Measurements from ENCODE around the gene CDH4.

The CDH4 gene

GRCh38 chr20:61731363-61732181 lies 479.5 kb downstream of the CDH4 start:
- no peak for DNase-seq

DNA sequence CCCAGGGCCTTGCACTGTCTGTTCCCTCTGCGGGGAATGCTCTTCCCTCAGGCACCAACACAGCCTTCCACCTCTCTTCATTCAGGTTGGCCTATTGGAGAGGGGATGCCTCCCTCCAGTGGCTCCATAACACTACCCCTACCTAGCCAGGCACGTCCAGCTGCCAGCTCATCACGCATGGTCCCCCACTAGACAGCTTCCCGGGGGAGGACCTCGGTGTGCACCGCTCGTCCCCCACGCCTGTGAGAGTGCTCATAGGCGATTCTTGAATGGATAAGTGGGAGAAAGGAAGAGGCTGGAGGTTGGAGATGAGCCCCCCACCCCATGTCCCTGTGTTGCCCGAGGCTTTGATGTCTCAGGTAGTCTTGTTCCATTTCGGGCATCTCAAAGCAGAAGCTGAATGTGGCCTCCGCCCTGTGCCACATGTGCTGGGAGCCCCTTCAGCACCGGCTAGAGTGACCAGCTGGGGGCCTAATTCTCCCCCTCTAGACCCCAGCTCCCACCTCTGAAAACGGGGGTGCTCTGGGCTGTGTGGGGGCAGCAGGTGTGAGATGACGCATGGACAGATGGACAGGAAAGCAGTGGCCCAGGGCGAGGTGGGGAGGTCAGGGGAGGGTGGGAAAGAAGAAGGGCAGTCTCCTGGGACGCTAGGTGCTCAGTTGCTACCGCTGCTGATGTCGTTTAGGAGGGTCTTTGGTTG lies 480.6 kb downstream of the CDH4 start:
- DNase-seq, result no peak

GRCh38 chr20:61733216-61733615 lies 481.2 kb downstream of the CDH4 start:
- no peak for DNase-seq

DNA sequence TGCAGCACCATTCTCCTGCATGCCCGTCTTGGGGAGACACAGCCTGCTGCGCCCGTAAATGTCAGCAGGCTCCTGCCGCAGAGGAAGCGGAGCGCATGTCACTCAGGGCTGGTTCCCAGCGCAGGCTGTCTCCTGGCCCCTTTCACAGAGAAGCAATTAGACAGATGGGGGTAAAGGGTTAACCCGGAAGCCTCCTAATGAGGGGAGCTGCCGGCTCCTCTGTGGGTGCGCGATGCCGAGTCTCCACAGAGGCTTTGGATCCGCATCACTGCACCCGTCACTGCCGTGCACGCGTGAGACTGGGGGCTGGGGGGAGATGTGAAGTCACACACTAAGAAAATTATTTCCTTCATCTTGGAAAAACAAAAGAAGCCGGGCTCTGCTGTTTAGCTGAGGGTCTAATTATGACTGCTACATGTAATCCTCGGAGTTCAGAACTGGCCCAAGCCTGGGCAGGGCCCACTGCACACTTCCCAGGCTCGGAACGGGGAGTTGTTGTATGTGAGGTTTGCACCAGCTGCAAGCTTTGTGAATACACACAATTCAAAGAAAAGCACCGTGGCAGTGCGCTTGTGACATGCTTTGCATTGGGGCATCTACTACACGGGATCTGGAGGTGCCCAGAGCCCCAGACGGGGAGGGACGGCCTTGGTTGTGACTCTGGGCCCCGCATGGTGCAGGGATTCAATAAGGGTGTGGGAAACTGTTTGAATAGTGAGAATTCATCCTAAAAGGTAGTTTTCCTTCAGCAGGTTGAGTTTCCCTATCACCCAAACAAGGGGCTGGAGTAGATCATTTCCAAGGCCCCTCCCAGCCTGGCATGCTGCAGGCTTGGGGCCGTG lies 482.1 kb downstream of the CDH4 start:
- DNase-seq, result no peak

DNA sequence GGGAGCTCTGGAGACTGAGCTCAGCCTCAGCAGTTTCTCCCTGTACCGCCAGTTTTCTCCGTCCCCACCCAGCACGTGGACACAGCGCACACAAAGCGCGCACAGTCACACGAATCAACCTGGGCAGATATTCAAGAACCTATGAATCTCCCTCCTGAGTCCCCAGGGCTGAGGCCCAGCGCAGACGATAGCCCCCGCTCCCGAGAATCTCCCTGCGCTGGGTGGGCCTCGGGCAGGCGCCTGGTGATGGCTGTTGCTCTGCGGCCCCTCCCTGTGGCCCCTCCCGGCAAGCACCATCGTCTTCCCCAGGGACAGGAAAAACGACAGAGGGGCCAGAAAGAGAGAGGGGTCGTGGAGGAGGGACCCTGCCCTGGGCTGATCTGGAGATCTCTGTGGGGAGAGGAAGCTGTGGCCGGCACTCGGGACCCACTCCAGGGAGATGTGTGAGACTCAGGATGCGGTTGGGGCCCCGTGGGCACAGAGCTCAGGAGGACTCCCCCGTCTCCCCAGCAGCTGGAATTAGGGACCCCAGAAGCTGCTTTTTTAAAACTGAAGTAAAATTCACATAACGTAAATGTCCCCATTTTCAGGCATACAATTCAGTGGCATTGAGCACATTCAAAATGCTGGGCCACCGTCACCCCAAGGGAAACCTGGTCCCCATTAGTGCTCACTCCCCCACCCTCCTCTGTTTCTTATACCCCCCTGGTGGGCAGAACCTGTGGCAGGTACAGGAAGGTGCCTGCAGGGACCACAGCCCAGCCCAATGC lies 482.9 kb downstream of the CDH4 start:
- DNase-seq, result no peak

- no peak for DNase-seq
These were observed 483.4 kb downstream of the CDH4 start for GRCh38 chr20:61735503-61735785.

GRCh38 chr20:61736001-61736635 lies 484.1 kb downstream of the CDH4 start:
- no peak for DNase-seq

DNA sequence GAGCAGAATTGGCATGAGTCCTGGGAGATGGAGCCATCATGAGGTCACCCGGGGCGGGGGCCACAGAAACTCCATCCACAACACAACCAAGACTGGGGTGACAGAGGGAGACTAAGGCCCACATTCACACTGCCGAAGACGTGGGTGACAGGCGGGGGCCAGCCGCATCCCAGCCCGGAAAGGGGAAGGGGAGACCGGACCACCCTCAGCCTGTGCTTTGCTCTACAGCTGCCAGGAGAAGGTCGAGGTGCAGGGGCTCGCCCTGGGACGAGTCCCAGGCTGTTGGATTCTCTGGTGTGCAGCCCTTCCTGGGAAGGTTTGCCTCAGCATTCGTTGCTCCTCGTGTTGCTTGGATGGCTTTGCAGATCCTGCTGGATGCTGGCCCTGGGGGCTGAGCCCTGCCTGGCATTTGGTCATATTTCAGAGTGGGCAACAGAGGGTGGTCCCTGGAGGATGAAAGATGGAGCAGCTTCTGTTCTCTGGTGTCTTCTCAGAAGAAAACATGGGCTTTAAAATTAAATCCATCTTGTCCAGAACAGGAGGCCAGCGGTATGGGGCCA lies 484.8 kb downstream of the CDH4 start:
- no peak for DNase-seq

GRCh38 chr20:61737346-61737745 lies 485.3 kb downstream of the CDH4 start:
- DNase-seq, result no peak

DNA sequence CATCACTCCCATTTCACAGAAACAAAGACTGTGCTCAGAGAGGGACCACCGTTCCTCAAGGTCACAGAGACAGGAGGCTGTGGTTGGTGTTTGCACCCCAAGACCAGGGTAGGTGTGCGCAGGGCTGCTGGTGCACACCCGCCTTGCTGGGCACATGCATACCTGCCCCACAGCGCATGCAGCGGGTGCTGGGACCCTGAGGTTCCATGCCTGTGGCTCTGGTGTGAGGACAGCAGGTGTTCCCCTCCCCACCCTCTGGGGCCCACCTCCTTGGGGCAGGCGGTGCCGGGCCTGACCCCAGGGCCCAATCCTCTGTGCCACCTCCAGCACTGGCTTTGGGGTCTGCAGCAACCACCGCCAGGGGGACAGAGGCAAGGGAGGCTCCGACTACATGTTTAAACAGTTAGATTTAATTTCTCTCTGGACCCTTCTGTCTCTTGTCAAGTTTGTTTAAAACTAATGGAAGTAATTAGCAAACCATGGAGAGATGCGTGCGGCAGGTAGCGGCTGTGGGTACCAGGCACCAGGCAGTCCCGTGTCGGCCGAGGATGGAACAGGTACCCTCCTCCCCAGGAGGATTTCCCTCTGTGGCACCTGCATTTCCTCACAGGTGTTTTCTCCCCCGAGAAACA lies 485.9 kb downstream of the CDH4 start:
- no peak for DNase-seq

GRCh38 chr20:61738601-61739069 lies 486.6 kb downstream of the CDH4 start:
- DNase-seq, result no peak

- DNase-seq, result no peak
These were observed 487.2 kb downstream of the CDH4 start for GRCh38 chr20:61739086-61739831.

GRCh38 chr20:61739832-61740118 lies 487.7 kb downstream of the CDH4 start:
- DNase-seq, result no peak

DNA sequence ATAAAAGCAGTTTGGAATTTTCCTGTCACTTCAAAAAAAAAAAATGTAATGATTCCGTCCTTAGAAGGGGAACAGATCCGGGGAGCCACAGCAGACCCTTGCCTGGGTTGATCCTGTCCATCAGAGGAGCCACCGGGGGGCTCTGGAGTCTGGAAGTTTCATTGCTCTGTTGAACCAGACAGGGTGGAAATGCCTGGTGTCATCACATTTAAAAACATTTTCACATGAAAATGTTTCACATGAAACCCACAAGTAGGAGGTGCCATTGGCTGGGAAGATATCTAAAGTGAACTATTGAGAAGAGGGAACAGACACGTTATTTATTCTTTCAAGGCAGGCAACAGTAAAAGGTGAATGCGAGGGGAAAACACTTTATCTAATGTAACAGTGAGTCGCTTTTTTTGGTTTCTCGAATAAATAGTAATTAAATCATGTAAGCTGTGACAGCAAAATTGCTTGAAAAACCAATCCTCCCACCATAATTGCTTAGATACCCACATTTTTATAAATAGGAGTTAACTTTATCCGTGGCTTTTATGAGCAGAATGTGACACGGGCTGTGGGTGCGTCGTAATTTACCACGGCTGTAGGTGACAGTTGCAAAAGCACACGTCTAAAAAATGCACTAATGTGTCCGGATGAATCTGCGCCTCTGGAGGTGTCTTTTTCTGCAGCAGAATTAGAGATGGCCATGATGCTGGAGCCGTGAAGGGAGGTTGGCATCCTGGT lies 490.2 kb downstream of the CDH4 start:
- no peak for DNase-seq

DNA sequence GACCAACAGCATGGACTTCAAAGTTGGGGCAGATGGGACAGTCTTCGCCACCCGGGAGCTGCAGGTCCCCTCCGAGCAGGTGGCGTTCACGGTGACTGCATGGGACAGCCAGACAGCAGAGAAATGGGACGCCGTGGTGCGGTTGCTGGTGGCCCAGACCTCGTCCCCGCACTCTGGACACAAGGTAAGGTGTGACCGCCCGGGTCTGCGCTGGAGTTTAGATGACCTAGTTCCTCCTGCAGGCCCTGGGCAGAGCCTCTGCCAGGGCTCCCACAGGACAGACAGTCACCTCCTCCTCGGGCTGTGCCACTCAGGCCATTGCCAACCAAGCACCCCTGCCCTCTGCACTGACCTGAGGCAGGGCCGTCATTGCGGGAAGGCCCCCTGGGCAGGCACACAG lies 491.5 kb downstream of the CDH4 start:
- no peak for DNase-seq

DNA sequence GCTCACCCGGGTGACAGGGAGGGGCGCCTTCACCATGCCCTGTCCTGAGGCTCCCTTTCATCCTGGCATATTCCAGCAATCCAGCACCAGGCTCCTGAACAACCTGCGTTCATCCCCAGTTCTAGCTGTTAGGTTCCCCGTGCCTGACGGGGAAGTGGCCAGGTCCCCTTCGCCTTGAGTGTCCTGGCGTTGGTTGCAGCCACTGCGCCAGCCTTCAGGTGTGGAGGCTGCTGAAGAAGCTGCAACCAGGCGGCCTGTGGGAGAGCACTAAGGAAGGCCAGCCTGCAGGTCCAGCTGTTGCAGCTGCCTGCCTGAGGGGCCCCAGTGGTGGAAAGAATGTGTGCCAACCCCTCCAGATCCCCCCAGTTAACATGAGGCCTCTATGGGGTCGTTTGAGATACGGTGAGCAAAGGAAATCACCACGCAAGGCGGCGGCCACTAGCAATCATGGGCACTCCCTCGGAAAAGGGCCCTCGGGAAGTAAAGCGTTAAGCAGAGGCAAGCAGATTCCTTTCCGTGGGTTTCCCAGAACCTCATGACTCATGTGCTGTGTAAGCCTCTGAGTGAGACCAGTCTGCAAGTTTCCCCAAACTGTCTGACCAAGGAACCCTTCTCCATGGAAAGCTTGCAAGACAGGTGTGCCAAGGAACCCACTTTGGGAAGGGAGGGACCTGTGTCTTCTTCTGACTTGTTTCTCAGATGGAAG lies 492.8 kb downstream of the CDH4 start:
- no peak for DNase-seq

- DNase-seq, result no peak
These were observed 493.5 kb downstream of the CDH4 start for GRCh38 chr20:61745397-61746146.

- DNase-seq, result no peak
These were observed 494.1 kb downstream of the CDH4 start for GRCh38 chr20:61746147-61746646.

DNA sequence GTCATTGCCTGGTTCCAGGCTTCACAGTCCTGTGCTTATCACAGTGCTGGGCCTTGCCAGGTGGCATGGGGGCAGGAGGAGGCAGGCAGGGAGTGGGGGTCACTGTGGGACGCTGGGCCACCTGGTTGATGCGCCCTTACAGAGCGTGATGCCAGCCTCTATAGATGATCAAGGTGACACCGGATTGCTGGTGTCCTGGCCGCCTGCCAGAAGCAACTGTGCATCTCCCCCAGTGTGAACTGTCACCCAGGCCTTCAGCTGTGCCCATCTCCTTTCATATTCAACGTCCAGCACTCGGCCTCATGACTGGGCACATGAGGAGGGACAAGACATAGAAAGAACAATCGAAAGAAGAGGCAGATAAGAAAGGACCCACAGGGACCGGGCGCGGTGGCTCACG lies 494.7 kb downstream of the CDH4 start:
- no peak for DNase-seq
